HL-60 (cell line): ENCODE results near the gene ATRN.

Source experiments
- POLR2AphosphoS5 ChIP-seq: IDR thresholded peaks from 2 replicates; pipeline ENCODE4 v1.6.1; 2012; ENCODE audit warnings: low read depth
- TF ChIP-seq, protein P1 (sequence below): IDR thresholded peaks from one replicate; pipeline ENCODE4 v1.5.1; 2011; ENCODE audit warnings: low read length, control low read depth, inconsistent platforms; ENCODE audit not compliant: insufficient read depth

- TF ChIP-seq, protein P1, sequence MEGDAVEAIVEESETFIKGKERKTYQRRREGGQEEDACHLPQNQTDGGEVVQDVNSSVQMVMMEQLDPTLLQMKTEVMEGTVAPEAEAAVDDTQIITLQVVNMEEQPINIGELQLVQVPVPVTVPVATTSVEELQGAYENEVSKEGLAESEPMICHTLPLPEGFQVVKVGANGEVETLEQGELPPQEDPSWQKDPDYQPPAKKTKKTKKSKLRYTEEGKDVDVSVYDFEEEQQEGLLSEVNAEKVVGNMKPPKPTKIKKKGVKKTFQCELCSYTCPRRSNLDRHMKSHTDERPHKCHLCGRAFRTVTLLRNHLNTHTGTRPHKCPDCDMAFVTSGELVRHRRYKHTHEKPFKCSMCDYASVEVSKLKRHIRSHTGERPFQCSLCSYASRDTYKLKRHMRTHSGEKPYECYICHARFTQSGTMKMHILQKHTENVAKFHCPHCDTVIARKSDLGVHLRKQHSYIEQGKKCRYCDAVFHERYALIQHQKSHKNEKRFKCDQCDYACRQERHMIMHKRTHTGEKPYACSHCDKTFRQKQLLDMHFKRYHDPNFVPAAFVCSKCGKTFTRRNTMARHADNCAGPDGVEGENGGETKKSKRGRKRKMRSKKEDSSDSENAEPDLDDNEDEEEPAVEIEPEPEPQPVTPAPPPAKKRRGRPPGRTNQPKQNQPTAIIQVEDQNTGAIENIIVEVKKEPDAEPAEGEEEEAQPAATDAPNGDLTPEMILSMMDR = no peak
- no peak for TF ChIP-seq POLR2AphosphoS5
Measured at GRCh38 chr20:3471397-3472021, 691 bp downstream of the ATRN start.
